Adrenal gland (tissue), 5 donors: ENCODE measurements around the gene VASP.

Experiments used
- CTCF ChIP-seq, 6 experiments: fragments of 450-650 bp in 4 of 6; fragments of 200-600 bp in 2 of 6; sonication (generic) in 1 of 6; IDR thresholded peaks; 1 replicate in 5 of 6; 2 replicates in 1 of 6; pipeline versions ENCODE4 v1.5.1 to v1.8.0; 2016 to 2021; ENCODE audit warnings: antibody characterized with exemption in 6 of 6, mild to moderate bottlenecking in 2 of 6, moderate library complexity in 1 of 6
- POLR2A ChIP-seq, 2 donors: fragments of 450-650 bp; IDR thresholded peaks; one replicate each; pipeline ENCODE4 v1.6.1; 2017; ENCODE audit warnings: antibody characterized with exemption in 2 of 2, mild to moderate bottlenecking in 2 of 2, moderate library complexity in 1 of 2
- donor health status: DM: no; HTN: no; CAD: no.

- TF ChIP-seq CTCF (IDR thresholded peaks at IDR 0.05) (no peak), POLR2A (IDR thresholded peaks at IDR 0.05) (no peak)
Observed at GRCh38 chr19:45512881-45513483, 5.7 kb downstream of the VASP start.
